VCaP (cell line): ENCODE measurements around the gene TOM1L2.

Experiments
- H3K27ac ChIP-seq: fragments of 450-650 bp; 2 replicates; pipeline ENCODE4 v1.5.1; 2017
- TF ChIP-seq, protein P1 (sequence below): fragments of 450-650 bp; conservative IDR thresholded peaks from 2 replicates; pipeline ENCODE4 v1.5.1; 2017; ENCODE audit warnings: mild to moderate bottlenecking, moderate library complexity

TOM1L2 gene

GRCh38 chr17:17893801-17894644, 78.2 kb downstream of the TOM1L2 start:
- TF ChIP-seq, protein P1, sequence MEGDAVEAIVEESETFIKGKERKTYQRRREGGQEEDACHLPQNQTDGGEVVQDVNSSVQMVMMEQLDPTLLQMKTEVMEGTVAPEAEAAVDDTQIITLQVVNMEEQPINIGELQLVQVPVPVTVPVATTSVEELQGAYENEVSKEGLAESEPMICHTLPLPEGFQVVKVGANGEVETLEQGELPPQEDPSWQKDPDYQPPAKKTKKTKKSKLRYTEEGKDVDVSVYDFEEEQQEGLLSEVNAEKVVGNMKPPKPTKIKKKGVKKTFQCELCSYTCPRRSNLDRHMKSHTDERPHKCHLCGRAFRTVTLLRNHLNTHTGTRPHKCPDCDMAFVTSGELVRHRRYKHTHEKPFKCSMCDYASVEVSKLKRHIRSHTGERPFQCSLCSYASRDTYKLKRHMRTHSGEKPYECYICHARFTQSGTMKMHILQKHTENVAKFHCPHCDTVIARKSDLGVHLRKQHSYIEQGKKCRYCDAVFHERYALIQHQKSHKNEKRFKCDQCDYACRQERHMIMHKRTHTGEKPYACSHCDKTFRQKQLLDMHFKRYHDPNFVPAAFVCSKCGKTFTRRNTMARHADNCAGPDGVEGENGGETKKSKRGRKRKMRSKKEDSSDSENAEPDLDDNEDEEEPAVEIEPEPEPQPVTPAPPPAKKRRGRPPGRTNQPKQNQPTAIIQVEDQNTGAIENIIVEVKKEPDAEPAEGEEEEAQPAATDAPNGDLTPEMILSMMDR, result no peak

GRCh38 chr17:17892731-17893130, 79.5 kb downstream of the TOM1L2 start:
- no peak overlapping the region for H3K27ac ChIP-seq
- TF ChIP-seq, protein P1, result no peak

More at GRCh38 chr17:17893801-17894644, 78.2 kb downstream of the TOM1L2 start:
- no peak overlapping the region for H3K27ac ChIP-seq

DNA sequence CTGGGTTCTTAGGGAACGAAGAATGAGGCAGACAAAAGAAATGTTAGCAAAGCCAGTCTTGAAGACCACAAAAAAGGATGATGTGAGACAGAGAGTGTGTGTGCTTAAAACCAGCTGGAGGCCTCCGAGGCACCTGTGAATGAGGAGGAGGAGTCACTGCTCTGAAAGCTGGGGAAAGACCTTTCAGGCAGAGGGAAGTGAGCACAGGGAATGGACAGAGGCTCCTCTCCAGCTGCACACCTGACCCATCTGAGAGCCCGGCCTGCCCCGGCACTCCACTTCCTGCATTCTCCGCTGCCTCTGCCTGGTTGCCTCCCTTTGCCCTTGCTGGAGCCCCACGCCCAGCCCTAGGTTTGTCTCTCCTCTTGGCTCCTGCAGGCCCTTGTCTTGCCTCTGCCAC, 80.2 kb downstream of the TOM1L2 start:
- TF ChIP-seq, protein P1, result no peak

DNA sequence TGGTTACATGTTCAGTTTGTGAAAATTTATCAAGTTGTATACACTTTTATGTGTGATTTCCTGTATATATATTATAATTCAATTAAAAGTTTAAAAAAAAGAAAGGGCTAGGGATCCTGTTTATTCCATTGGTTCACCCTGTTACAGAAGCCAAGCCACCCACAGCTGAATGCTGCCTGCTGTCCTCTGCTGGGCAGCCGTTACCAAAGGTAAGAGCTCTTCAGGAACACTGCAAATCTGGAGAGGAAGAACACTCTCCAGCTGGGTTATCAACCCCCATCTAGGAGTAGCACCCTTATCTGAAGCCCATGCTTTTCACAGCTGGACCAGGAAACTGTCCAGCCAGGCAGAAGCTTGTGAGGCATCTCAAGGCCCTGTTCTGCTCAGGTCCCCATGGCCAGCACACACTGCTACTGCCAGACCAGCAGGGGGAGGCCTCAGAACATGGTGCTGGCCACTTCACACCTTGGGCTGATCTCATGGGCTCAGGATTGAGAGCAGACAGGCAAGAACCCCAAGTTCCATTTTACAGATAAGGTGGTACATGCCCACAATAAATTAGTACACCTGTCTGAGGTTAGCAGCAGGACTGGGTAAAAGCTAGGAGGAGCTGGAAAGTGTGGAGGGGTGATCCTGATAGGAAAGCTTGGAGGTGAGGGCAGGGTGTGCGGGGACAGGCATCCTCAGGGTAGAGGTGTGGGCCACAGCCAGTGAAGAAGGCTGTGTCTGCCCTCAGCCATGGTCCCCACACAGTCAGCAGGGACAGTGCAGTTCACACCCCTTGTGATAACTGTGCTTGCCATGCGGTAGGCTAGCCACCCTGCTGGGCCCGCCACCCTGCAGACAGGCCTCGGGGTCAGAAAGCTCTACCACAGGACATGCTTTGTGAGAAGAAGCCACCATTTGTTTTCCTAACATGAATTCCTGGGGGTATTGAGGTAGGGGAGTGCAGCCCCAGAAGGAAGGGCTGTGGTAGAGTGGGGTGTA, 81.1 kb downstream of the TOM1L2 start:
- H3K27ac ChIP-seq, result no peak overlapping the region
- TF ChIP-seq, protein P1, result peak; percentile 88

More for the DNA sequence above, 80.2 kb downstream of the TOM1L2 start:
- H3K27ac ChIP-seq, result no peak overlapping the region

- H3K27ac ChIP-seq, result no peak overlapping the region
- TF ChIP-seq, protein P1, result no peak
Measured at GRCh38 chr17:17889922-17890321, 82.3 kb downstream of the TOM1L2 start.

GRCh38 chr17:17888821-17889220, 83.4 kb downstream of the TOM1L2 start:
- TF ChIP-seq, protein P1, result no peak
- H3K27ac ChIP-seq, result no peak overlapping the region

GRCh38 chr17:17888371-17888770, 83.8 kb downstream of the TOM1L2 start:
- TF ChIP-seq, protein P1, result no peak
- no peak overlapping the region for H3K27ac ChIP-seq
